GM12872 (cell line): ENCODE measurements around the gene USH1C.

ENCODE experiments used
- TF ChIP-seq, protein P1 (sequence below): IDR thresholded peaks from 3 replicates; pipeline ENCODE4 v1.5.1; 2011; ENCODE audit warnings: low read depth, mild to moderate bottlenecking, low read length, moderate library complexity; ENCODE audit not compliant: insufficient read depth

Gene USH1C

DNA sequence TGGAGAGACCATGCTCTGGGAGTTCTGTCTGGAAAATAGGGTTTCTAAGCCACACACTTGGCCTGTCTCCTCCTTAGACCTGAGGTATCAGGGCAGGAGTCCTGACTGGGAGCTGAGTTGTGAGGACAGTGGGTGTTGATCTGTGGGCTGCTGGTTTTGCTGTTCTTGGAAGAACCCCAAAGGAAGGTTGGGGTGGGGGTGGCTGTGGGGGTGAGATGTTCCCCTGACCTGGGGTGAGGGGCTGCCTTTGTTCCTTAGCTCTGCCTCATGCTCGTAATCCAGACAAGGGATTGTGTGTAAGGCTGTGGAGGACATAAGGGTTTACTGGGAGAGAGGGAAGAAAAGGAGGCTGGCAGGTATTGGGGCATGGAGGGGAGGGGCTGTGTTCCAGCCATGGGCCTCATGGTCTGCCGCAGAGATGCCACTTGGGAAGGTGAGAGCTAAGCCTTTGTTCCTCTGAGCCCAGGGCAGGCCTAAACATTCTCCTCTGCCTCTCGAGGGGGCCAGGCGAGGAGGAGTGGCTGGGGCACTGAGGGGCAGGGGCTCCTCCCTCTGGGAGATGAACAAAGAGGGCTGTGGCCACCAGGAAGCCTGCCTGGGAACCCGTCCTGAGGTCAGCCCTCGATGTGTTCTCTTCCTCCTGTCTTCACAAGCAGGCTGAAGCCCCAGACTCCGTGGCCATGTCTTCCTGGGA lies 7.3 kb upstream of the USH1C start:
- TF ChIP-seq, protein P1, sequence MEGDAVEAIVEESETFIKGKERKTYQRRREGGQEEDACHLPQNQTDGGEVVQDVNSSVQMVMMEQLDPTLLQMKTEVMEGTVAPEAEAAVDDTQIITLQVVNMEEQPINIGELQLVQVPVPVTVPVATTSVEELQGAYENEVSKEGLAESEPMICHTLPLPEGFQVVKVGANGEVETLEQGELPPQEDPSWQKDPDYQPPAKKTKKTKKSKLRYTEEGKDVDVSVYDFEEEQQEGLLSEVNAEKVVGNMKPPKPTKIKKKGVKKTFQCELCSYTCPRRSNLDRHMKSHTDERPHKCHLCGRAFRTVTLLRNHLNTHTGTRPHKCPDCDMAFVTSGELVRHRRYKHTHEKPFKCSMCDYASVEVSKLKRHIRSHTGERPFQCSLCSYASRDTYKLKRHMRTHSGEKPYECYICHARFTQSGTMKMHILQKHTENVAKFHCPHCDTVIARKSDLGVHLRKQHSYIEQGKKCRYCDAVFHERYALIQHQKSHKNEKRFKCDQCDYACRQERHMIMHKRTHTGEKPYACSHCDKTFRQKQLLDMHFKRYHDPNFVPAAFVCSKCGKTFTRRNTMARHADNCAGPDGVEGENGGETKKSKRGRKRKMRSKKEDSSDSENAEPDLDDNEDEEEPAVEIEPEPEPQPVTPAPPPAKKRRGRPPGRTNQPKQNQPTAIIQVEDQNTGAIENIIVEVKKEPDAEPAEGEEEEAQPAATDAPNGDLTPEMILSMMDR: no peak

DNA sequence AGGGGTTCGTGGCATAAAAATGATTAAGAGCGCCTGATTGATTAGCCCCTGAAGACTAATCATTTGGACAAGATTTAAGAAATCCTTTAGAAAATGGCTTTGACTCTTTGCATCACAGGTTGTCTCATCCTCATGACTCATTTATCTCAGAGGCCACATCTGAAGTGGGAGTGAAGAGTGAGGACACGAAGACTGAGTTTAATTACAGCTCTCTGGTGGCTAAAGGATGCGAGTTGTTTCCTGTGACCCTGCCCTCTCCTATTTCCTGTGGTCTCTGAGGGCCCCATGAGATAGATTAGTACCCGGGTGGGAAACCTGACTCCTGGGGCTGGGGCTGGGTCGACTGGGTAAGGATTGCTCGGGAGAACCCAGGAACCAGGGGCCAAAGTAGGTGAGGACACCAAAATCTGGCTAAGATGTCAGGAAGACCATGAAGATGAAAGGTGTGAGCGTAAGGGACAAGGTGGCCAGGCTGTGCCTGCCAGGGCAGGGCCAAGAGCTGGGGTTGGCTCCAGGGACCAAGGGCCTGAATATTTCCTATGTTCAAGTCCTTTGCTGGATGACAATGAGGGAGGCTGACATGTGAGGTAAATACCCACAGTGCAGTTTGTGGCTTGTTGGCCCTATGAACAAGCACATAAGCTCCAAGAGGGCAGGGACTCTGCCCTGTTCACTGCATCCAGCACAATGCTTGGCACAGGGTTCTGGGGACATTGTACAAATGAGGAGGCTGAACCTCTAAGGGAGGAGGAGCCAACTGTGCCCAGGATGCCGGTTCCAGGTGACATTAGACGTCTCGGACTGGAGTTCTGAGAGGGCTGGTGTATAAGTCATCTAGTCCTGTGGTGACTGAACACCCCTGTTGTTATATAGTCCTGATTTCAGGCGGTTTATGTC lies 6.5 kb upstream of the USH1C start:
- TF ChIP-seq, protein P1: no peak

DNA sequence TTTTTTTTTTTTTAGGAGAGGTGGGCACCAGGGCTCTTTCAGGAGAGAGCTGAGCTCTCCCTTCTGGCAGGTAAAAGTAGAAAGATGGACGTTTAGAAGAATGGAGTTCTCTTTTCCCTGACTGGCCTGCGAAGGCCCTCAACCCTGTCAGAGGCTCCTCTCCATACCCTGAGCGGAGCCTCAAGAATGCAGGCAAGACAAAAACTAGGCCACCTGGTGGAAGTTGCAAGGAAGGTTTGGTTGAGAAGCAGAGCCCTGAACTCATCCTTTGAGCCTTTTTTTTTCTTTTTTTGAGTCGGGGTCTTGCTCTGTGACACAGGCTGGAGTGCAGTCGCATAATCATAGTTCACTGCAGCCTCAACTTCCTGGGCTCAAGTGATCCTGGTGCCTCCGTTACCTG lies 4.2 kb upstream of the USH1C start:
- TF ChIP-seq, protein P1: no peak

DNA sequence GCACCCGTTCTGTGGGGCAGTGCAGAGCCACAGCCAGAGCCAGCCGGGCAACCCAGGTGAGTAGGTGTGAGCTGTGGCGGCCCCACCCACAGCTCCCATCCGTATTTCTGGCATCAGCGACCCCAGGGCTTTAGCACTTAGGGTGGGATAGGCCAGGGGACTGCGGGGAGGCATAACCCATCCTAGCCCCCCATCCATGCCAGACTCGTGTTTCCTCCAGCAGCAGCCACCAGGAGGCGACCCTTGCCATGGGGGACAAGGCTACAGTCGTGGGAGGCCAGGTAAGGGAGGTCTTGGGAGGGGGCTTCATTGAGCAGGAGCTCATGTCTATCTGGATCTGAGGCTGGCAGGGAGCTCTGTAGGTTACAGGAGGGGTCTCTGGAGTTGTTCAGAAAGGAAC lies 3.7 kb upstream of the USH1C start:
- TF ChIP-seq, protein P1: no peak

DNA sequence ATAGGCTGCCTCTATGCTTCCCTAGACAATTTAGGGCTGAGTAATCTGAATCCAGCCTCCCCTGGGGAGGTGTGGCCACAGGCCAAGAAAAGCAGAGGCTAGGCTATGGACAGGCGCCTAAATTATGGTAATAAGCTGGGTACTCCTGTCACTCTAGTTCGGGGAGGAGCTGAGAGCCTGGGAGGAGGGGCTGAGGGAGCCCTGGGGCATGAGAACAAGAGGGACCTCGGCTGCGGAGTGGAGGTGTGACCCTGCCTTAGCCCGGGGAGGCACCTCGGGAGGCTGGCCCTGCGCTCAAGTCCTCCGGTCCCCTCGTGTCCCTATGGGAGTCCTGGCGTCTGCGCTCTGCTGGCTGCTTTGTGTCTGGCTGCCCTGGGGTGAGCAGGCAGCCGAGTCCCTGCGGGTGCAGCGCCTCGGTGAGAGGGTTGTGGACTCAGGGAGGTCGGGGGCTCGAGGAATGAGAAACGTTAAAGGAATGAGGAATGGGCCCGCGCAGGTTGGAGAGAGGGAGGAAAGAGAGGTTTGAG lies 2.9 kb upstream of the USH1C start, which contains the start of gene OTOG:
Gene OTOG (plus strand): TSS at position 209 of the 527 bp plus-strand sequence. CDS start 114 bp downstream, at position 323.
- TF ChIP-seq, protein P1: no peak

DNA sequence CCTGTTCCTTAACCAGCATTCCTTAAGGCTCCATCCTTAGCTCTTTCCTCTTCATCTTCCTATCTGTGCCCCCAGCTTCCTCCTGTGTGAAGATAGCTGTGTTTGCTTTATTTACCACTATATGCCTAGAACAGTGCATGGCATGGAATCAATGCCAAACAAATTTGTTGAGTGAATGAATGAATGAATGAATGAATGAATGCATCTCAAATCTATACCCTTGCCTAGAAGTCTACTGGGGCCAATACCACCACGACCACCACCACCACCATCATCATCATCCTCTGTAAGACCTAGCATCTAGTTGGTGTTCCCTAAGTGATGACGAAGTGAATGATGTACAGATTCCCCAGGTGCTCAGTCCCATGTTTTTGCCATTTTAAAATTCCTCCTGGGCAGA lies 2.0 kb upstream of the USH1C start:
- TF ChIP-seq, protein P1: no peak

DNA sequence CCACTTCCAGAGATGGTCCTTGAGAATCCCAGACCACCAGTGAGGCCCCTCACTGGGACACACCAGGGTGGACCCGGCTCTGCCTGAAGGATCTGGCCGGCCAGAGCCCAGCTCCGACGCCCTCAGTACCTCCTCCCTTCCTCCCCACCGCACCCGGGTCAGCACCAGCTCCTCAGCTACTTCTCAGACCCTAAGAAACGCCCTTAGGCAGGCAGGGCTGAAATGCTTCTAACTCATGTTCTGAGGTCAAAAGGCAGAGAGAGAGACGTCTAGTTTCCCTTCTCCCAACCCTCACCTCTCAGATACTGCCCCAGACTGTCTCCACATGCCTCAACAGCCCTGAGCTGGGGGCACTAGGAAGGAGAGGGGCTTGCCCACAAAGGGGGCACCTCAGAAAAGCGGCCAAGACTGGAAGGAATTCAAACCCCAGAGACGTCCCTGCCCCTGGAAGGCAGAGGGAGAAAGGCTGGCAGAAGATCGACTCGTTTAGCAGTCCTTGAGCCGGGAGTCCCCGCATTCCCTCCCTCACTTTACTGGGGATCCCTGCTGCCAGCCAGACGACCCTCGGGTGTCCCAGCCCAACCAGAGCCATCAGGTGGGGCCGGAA lies 539 bp downstream of the USH1C start:
- TF ChIP-seq, protein P1: no peak
